ENCODE results near the gene EDIL3.

EDIL3 gene, protein sequence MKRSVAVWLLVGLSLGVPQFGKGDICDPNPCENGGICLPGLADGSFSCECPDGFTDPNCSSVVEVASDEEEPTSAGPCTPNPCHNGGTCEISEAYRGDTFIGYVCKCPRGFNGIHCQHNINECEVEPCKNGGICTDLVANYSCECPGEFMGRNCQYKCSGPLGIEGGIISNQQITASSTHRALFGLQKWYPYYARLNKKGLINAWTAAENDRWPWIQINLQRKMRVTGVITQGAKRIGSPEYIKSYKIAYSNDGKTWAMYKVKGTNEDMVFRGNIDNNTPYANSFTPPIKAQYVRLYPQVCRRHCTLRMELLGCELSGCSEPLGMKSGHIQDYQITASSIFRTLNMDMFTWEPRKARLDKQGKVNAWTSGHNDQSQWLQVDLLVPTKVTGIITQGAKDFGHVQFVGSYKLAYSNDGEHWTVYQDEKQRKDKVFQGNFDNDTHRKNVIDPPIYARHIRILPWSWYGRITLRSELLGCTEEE

DNA sequence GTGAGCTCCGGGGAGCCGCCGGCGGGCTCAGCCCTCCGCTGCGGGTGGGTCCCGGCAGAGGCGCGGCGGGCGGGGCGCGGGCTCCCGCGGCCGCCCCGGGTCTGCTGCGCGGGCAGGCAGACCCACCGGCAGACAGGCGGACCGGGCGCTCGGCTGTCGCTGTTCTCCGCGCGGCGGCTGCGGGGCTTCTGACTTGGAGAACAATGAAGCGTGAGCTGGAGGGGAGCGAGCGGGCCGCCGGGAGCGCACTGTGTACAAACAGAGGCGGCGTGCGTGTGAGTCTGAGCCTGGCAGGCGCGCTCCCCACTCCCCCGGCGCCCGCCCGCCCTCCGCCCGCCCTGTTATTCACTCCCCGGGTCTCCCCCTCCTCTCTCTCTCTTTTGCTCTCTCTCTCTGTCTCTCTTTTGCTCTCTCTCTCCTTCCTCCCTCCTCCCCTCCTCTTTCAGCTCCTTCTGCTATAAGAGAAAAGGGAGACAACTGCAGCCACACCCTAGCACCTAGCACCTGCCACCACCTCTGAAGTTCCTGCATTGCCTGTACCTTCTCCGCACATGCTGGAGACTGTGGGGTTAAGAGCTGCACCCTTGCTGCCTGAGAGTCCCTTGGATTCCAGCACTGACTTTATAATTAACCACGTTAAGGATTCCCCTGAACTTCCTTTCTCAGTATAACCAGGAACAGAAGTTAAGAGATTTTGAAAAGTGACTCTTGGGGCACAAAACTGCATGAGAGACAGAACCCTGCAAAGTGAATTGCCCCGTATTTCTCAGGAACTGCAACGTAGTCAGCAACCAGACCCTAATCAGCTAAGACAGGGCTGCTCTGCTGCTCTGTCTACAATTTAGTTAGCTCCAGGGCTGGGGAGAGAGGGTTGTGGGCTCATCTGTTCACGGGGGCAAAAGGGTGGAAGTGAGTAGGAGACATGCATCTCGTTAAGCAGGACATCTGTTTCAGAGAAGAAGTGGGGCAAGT, at the start of gene EDIL3:
Gene EDIL3 (minus strand): TSS at position 277 of the 972 bp plus-strand sequence. CDS start 506 bp downstream, outside the sequence.
- DNase-seq (ENCODE audit: low read depth, low spot score): no peak

DNA sequence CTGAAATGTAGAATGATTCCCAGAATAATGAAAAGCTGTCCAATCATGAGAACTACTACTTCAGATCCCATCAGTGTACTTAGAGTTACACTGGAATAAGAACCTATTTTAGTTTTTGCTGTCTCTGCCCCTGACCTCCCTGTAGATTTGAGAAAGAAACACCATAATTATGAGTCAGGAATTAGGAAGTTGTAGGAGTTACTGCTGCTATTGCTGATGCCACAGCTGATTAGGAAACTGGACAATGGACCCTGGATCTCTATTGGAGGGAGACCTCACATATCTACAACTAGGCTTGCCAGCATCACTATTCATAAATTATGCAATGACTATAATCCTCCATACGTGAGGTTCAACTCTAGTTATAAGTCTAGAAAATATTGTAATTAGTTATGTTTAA, 48.8 kb upstream of the EDIL3 start:
- no peak for DNase-seq (ENCODE audit: low read depth, low spot score)

DNA sequence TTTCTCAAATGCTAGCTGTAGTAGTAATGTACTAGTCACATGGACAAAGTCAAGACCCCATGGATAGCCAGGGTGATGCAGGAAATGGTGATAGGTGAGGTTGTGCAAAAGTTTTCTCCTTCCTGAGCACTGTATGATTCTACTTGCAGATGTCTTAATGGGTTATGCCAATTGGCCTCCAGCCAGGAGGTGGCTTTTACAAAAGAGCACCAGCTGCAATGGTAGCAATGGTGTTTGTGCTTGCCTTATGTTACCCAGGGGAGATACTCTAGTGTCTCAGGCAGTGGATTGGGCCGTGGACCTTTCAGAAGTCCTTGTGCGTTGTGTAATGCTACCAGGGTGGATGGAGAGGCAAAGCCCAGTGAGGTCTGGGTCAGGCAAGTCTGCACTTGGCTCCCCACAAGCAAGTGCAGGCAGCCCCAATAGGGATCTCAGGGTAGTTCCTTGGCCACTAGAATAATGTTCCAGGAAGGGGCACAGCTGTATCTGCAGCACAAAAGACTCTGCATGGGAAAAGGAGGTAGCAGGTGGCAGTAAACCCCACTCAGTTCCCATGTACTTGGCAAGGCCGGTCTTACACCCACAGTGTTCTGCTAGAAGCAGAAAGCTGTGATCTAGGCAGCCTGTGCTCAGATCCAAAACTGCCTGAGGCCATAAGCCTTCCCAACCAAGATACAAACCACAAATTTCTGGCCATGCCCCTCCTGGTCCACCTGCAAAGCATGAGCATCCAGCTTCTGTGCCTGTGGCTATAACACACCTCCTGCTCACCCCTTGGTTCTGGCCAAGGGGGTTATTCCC, 46.4 kb upstream of the EDIL3 start:
- DNase-seq (ENCODE audit: low read depth, low spot score): no peak

DNA sequence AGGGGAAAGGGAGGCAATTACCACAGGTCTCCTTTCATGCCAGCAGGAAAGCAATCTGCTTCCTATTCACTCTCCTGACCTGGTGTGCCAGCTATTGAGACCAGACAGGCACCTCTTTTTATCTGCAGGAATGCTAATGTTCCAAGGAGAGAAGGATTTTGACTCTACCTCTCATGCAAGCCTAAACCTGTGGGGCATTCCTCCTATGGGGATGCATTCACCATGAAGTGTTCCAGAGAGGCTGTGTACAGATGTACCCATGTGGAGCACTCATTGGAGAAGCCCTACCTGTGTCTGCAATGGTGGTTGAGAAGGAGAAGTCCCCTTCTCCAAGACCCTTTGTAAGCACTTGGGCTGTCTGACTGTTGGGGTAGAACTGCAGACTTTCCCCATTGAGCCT, 45.4 kb upstream of the EDIL3 start:
- DNase-seq (ENCODE audit: low read depth, low spot score): no peak

DNA sequence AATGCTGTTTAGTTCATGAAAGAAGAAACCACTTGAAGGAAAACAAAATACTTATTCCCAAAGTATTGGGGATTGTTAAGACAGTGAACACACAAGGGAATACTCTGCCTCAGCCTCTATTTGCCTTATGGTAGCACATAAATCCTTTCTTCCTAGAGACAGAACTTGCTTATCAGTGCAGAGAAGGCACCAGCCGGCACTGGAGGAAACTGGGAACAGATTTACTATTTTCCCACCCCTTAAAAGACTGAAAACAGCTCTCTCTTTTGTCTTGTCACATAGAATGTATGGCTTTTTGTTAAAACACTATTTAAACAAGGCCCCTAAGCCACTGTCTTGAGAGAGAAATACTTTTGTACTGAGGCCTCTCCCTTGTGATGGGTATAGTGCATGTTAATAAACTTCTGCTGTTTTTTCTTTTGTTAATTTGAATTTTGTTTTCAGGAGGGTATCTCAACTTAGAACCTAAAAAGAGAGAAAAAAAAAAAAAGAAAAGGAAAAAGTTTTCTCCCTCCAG, 40.7 kb upstream of the EDIL3 start:
- no peak for DNase-seq (ENCODE audit: low read depth, low spot score)

DNA sequence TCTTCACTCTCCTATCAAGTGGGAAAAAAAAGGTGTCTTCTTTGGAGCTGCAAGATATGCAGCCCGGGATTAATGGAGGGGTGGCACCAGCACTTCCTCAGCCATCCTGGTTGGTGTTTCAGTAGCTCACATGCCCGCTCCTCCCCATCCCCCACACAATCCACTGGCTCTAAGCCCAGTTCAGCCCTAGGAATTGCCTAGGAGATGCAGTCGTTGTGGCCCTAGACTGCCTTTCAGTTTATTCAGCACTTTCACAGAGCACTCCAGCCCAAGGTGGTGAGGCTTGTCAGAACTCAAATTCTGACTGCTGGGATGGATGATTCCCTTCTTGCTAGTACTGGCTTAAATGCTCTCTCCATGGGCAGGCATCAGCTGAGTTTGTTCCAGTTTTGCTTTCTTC, 35.1 kb upstream of the EDIL3 start:
- no peak for DNase-seq (ENCODE audit: low read depth, low spot score)

DNA sequence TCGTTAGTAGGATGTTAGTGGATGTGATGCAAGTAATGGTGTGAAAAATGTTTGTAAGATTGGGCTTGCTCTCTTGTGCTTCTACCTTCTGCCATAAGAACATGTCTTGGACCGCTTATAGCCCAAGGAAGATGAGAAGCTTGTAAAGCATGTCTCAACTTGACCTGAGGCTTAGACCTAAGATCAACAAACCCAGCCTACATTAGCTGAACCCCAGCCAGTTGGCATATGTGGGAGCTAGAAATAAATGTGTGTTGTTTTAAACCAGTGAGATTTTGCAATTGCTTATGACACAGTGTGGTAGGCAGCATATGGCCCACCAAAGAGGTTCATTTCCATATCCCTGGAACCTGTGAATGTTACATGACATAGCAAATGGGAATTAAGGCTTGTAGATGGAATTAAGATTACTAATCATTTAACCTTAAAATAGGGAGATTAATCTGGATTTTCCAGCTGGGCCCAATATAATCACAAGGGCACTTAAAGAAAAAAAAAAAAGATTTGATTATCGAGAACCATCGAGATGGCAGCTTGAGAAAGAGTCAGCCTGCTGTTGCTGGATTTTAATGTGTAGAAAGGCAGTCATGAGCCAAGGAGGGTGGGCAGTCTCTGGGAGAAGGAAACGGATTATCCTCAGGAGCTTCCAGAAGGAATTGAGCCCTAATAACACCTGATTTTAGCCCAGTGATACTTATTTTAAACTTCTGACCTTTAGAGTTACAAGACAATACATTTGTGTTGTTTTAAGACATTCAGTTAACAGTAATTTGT, 27.3 kb upstream of the EDIL3 start:
- DNase-seq (ENCODE audit: low read depth, low spot score): no peak

DNA sequence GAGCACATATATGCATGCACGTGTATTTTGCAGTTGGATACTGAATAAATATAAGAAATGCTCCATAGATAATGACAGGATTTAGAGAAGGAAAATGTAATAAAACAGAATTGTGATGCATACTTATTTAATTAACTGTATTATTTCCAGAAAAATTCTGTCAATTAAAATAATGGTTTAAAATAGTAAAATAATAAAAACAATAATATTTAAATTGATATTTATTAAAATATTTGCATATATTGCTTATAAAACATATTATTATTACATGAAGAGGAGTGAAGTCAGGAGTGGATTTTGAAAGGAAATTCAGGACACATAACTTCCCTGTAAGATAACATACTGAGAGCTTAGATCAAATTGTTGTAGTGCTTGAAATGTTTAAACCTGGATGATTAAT, 21.4 kb upstream of the EDIL3 start:
- DNase-seq (ENCODE audit: low read depth, low spot score): no peak

DNA sequence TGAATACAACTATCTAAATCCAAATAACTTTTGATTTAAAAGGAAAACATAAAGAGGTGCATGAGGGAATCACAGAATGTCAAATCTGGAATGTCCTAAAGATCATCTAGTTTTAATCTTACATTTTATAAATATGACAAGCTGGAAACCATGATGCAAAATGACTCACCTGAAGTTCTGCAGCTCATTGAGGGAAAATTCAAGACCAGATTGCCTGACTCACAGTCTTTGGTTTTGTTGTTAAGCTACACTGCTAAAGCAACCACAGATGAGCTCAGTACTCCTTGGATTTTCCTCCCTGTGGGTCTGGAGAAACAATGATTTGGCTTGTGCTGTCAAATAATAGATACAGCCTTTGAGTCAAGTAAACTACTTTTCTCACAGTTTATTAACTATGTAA, 19.1 kb upstream of the EDIL3 start:
- no peak for DNase-seq (ENCODE audit: low read depth, low spot score)

DNA sequence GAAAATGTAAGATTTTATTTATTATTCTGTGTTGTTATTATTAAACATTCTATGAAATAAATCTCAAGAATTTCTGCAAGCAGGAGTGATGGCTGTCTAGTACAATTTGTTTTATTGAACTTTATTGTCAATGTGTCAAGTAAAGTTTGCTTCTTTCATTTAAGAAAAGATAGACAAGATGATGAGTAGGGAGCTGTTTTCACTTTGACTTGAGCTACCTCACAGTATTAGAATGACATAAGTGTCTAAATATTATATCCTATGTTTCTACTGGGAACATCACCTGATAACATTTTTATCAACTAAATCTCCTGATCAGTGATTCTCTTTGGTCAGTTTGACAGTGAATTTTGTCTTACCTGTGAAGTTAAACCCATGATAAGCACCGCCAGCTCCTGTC, 12.7 kb upstream of the EDIL3 start:
- DNase-seq (ENCODE audit: low read depth, low spot score): no peak

DNA sequence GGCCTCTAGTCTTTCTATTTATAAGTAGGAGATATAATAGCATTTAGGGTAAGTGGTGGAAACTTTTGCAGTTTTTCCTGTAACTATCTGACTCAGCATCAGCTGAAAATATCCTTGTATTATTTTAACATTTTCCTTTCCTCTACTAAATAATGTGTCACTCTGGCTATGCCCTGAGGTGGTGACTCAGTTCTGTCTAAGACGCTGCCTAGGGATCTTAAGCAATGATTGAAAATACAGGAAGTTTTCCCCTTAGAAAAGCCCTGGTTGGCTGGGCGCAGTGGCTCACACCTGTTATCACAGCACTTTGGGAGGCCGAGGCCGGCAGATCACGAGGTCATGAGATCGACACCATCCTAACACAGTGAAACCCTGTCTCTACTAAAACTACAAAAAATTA, 9.3 kb upstream of the EDIL3 start:
- no peak for DNase-seq (ENCODE audit: low read depth, low spot score)

DNA sequence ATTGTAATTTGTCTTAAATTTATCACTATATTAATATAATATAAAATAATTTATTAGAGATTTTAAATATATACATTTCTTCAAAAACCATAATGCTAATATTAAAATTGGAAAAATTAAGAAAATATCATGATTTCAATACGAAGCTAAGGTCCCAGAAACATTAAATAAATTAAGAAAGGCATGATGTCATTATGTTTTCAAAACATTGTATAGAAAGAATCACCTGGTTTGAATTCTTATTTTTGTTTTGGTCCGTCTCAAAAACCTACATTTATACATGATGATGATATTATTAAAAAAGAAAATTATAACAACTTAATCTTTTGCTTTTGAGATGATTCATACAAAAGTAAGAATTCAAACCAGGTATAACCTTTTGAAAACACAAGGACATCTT, 8.2 kb upstream of the EDIL3 start:
- no peak for DNase-seq (ENCODE audit: low read depth, low spot score)

DNA sequence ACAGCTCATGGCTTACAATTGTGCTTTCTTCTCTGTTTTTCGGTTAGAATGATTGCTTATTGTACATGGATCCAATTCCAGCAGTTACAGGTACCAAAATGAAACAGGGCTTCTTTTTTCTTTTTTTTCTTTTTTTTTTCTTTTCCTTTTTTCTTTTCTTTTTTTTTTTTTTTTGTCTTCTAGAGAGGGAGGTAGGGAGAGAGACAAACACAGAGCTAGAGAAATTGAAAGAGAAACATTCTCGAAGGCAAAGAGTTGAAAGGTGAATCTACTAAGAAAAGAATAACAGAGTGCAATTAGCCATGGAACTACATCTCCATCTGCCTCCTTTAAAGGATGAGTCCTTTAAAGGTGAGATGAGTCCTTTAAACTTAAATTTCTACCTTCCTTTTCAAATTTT, 1.0 kb upstream of the EDIL3 start:
- DNase-seq (ENCODE audit: low read depth, low spot score): no peak

DNA sequence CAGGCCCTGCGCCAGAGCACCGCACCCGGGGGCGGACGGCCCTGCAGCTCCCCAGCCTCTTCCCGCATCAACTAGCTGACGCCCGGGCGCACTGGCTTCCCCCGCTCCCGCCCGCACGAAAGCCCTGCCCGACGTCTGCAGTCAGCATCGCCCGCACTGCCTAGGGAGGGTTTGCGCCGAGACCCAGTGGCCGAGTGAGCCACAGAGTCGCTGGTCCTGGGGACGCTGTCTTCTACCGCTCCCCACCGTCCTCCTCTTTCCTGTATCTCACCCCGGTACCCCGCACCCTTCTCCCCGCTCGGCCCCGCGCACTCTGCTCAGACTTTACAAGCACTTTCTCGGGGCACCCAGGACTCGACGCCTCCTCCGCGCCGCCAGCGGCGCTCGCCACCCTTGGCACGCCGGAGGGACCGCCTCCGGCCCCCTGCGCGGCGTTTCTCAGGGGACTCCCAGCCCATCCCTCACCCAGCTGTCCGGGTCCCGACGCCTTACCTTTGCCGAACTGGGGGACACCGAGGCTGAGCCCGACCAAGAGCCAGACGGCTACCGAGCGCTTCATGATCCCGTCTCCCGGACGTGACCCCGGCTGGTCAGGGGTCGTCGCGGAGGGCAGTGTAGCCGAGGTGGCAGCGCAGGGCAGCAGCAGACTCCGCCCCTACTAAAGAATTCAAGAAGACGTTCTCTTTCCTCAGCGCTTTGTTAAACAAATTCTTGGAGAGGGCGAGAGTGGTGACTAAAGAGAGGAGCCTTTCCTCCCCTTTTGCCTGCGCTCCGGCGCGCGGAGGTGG, 670 bp downstream of the EDIL3 start:
- DNase-seq (ENCODE audit: low read depth, low spot score): no peak

DNA sequence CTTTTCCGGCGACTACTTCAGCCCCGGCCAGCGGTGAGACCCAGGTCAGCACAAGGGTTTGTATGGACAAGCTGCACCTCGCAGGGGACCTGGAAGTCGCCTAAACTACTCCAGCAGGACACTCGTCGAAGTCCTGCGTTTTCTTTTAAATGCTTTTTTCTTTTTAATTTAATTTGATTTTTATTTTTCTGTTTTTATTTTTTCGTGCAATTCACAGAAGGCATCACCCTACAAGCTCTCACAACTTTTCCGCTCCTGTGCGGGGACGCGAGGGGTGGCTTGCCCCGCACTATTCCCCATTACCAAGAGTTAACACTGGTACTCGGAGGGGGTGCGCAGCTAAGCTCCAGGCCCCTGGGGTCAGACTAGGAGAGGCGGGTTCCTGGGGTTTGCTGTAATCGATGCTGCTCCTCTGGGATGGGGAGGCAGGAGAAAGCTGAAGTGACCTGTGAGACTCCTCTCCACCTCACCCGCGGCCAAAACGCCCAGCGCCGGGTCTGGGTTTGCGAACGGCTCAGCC, 1.3 kb downstream of the EDIL3 start:
- no peak for DNase-seq (ENCODE audit: low read depth, low spot score)

DNA sequence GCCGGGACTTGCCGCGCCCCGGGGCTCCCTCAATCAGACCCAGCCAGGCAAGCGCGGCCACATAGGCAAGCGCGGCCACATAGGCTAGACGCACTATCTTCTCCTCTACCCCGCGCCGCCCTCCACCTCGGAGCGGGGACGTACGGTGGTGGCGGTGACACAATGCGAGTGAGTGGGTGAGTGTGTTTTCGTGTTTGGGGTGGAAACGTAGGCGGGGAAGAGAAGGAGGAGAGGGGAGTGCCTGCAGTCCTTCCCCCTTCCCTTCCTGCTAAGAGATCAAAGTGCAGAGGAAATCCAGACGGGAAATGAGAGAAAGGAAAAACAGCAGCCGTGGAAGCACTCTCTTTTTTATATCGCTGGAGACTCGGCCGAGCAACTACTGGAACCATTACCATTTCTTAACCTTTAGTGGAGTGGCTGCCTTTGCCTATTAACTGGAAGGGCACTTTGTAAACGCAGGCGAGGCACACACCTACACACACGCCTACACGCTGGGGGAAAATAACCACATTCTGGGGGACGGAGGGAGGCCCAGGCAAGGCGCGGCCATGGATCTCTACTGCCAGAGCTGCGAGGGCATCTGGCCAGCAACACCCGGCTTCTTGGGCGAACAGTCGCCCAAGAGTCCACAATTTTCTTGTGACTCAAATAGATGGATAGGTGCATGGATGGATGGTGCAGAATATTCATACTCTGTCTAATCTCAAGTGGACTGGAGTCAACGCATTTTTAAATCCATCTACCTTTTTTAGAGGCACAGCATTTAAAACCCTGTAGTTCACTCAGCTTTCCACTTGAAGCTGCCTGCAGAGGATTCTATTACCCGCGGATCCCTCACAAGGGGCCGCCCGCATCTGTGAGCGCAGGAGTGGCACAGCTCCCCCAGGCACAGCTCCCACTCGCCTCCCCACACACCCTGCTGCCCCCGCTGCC, 2.1 kb downstream of the EDIL3 start:
- DNase-seq (ENCODE audit: low read depth, low spot score): no peak

DNA sequence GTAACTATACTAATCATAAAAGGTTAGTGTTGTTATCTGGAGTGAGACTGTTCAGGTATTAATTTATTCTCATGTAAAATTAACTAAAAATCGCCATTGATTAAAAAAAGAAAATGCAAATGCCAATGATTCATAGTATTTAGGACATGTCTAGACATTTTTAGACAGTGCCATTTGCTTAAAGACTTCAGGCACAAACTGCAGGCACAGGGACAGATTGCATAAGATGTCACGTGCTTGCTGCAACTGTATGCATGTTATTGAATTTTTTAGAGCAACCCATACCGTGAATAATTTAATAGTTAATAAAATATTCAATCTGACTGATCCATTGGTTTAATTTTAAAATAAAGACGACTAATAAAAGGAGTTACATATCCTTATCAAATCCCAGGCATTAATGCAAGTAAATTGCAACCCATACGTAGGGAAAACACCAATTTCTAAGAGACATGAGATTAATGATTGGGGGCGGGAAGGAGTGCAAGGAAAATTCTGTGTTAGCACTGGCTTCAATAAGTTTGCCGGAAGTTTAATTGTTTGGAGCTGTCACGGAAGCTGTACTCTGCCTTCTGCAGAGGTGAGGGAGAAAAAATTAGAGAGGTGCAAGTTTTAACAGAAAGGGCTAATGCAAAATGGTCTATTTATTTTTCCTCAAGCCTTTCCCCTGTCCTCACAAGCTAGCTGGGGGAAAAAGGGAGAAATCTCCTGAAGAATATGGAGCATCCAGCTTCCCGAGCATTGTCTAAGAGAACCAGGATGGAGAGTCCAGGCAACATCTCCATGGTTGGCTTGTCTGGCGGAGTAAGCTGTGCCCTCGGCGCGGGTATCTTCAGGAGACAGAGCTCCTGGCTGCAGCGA, 2.9 kb downstream of the EDIL3 start:
- no peak for DNase-seq (ENCODE audit: low read depth, low spot score)

DNA sequence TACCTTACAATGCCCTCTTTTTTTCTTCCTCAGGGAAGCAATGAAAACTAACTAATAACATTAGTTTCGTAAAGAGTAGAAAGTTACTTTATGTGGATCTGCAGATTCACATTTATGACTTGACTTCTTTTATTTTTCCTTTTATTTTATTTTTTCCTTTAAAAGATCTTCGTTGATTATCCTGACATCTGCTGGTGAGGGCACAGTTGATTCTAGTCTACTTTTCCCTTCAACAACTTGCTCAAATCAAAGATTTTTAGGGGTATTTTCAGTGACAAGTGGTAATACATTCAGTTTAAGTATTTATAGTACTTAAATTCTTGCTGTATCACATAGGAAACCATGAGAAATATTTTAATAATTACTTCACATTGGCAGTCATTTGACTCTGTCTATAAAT, 4.9 kb downstream of the EDIL3 start:
- DNase-seq (ENCODE audit: low read depth, low spot score): no peak
